ENCODE measurements around the gene MYCL.
"Not testable (repeated sequence)": the region's sequence is repeated elsewhere in the genome, so short reads cannot be mapped to it uniquely, and the experiment has no call there.

Gene MYCL

GRCh38 chr1:39886757-39887231 lies 14.9 kb downstream of the MYCL start:
- peak; percentile 77 for DNase-seq

- no peak for DNase-seq
Observed at GRCh38 chr1:39885516-39885915, 16.2 kb downstream of the MYCL start.

- peak; percentile 78 for DNase-seq
Observed at GRCh38 chr1:39882152-39882551, 19.6 kb downstream of the MYCL start.

- no peak for DNase-seq
Observed at GRCh38 chr1:39877980-39878956, 23.4 kb downstream of the MYCL start.

DNA sequence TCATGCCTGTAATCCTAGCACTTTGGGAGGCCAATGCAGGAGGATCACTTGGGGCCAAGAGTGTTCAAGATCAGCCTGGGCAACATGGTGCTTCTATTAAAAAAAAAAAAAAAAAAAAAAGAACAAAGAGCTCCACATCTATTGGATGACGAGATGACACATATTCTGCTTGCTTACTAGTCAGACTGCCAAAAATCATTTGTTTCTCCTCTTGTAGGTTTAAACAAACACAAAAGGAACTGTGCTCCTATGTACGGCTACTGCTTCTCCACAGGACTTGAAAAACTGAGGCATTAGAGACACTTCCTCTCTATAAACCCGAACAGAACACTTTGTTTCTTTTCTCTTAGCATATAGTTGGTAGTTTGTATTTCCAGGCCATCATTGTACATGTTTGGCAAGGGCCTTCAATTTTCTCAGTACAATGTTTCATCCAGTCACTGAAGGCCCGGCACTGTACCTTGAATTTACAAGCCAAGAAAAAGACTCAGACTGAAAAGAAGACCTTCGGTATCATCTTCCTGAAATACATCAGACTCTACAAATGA lies 24.4 kb downstream of the MYCL start:
- DNase-seq = peak; percentile 100

- DNase-seq = peak; percentile 66
Observed at GRCh38 chr1:39876144-39876543, 25.6 kb downstream of the MYCL start.

DNA sequence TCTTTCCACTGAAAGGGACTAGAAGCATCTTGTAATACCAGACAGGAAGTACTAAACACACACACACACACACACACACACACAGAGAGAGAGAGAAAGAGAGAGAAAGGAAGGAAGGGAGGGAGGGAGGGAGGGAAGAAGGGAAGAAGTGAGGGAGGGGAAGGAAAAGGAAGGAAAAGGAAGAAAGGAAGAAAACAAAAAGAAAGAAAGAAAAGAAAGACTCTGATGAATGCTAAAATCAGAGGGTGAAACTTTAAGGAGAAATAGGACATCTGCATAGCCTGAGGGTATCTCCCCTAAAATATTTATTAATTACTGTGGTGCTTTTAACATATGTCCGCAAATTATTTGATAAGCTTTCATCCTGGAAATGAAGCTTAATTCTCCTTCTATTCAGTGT lies 29.0 kb downstream of the MYCL start:
- peak; percentile 87 for DNase-seq

DNA sequence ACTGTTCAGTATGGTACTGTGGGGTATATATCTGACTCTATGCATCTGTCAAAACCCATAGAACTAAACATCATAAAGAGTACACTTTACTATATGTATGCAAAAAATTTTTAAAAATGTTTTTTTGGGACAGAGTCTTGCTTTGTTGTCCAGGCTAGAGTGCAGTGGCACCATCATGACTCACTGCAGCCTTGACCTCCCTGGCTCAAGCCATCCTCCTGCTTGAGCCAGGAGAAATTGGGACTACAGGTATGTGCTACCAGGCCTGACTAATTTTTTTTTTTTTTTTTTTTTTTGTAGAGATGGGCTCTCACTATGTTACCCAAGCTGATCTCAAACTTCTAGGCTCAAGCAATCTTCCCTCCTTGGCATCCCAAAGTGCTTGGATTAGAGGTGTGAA lies 29.9 kb downstream of the MYCL start:
- DNase-seq = no peak

DNA sequence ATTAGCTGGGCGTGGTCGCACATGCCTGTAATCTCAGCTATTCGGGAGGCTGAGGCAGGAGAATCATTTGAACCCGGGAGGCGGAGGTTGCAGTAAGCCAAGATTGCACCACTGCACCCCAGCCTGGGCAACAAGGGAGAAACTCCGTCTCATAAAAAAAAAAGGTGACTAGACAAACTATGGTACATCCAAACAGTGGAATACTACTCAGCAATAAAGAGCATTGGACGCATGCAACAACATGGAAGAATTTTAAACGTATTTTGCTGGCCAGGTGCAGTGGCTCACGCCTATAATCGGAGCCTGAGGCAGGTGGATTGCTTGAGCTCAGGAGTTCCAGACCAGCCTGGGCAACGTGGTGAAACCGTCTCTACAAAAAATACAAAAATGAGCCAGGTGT lies 30.7 kb downstream of the MYCL start:
- DNase-seq = not testable (repeated sequence)

GRCh38 chr1:39869538-39870112 lies 32.1 kb downstream of the MYCL start:
- not testable (repeated sequence) for DNase-seq

- no peak for DNase-seq
Observed at GRCh38 chr1:39866767-39867166, 35.0 kb downstream of the MYCL start.

- no peak for DNase-seq
Observed at GRCh38 chr1:39865762-39866161, 36.0 kb downstream of the MYCL start.

- no peak for DNase-seq
Observed at GRCh38 chr1:39863177-39863576, 38.5 kb downstream of the MYCL start.

- DNase-seq = no peak
Observed at GRCh38 chr1:39861003-39861402, 40.7 kb downstream of the MYCL start.

- peak; percentile 99 for DNase-seq
Observed at GRCh38 chr1:39859859-39860812, 41.6 kb downstream of the MYCL start.

DNA sequence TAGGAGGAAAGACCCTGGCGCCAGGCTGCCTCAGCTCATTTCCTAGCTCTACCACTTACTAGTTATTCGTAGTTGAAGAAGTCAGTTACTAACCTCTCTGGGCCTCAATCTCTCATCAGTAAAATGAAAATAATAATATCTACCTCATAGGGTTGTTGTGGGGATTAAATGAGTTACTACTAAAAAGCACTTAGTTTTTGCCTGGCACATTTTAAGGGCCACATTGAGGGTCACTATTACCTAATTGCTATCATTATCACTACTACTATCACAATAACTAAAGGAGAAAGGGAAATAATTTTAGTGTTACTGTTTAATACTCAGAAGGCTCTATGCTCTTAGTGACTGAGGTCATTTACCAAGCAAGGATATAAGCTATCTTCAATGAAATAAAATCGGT lies 43.4 kb downstream of the MYCL start:
- no peak for DNase-seq

- no peak for DNase-seq
Observed at GRCh38 chr1:39857126-39857878, 44.4 kb downstream of the MYCL start.

GRCh38 chr1:39854738-39855137 lies 47.0 kb downstream of the MYCL start:
- DNase-seq = no peak

DNA sequence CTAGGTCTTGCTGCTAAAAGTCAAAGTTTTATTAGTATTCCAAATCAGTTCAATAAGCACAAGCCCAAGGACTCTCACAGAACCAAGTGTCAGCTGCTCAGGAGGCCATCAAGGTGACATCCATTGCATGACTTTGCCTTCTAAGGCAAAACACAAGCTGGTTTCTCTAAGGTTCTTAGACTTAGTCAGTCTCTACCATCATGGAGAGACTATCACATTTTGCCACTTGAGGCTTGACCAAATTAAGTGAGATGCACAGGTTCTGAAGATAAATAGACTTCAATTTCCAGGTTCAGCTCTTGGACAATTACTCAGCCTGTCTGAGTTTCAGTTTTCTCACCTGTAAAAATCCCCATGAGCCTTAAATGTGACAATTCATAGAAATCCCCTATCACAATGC lies 47.4 kb downstream of the MYCL start:
- DNase-seq = no peak

DNA sequence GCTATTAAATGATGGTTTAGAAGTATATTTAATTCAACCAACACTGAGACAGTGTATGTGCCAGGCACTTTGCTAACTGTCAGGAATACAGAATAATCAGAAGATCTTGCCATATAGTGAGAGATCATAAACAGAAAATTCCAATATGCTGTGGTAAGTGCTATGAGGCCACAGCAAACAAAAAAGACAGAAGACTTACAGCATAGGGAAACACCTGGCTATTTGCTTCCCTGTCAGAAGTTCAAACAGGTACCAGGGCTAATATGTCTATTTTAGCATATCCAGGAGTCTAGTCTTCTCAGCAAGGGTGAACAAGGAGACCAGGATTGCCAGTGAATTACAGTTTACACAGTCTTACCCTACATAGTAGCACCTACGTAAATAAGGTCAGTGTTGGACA lies 48.8 kb downstream of the MYCL start:
- DNase-seq = peak; percentile 98

DNA sequence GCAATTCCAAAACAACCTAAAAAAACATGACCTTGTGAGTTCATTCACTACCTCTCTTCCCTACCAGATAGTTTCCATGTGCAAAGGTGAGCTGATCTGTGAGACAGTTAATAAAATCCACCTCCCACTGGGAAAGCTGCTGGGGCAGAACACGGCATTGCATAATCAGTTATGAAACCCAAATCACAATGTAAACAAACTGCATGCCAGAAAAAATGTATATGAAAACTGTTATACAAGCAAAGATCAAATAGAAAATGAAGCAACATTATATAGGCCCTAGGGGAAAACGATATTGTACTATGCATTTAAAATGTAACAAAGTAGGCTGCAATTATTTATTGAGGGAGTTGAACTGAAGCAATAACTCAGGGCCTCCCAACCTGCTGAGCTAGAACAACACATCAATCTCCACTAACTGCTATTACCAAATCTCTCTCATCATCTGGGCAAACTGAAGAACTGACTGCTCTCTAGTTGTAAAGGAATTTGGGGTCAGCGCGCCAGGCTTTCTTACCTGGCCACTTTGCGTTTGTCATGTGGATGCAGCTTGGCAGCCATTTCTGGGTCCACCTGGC lies 49.4 kb downstream of the MYCL start:
- peak; percentile 95 for DNase-seq
